ENCODE data around the gene SLC30A10. TPM values are rescaled to one million over a fixed set of nuclear protein-coding genes. Genes with fewer than 3 reads are reported as not detected.
A peak's percentile ranks its signal among the peaks of the same experiment; 100 is the strongest.

The SLC30A10 gene
- total RNA-seq, 1 donor from 2014 or later, result not detected

DNA sequence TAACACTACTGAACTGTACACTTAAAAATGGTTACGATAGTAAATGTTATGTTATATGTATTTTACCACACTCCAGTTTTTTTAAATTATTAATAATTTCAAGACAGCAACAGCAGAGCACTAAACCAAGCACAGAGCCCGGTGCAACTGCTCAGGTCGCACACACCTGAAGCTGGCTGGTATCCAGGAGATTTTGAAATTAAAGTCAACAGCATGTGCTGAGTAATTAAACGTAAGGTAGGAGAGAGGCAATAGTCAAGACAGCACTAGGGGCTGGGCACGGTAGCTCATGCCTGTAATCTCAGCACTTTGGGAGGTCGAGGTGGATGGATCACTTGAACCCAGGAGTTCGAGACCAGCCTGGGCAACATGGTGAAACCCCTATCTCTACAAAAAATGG is 35.1 kb upstream of the SLC30A10 start:
- Histone ChIP-seq H3K36me3 (ENCODE audit: control insufficient read depth, insufficient read depth, low read length) (no peaks in the 10 kb centered on the region), H3K4me3 (ENCODE audit: low read depth, low read length) (no peak overlapping the region), H3K27me3 (ENCODE audit: control insufficient read depth, insufficient read depth, low read length) (no peaks in the 10 kb centered on the region)
- peak; percentile 52 for DNase-seq (ENCODE audit: low read depth)
- TF ChIP-seq, protein P1, sequence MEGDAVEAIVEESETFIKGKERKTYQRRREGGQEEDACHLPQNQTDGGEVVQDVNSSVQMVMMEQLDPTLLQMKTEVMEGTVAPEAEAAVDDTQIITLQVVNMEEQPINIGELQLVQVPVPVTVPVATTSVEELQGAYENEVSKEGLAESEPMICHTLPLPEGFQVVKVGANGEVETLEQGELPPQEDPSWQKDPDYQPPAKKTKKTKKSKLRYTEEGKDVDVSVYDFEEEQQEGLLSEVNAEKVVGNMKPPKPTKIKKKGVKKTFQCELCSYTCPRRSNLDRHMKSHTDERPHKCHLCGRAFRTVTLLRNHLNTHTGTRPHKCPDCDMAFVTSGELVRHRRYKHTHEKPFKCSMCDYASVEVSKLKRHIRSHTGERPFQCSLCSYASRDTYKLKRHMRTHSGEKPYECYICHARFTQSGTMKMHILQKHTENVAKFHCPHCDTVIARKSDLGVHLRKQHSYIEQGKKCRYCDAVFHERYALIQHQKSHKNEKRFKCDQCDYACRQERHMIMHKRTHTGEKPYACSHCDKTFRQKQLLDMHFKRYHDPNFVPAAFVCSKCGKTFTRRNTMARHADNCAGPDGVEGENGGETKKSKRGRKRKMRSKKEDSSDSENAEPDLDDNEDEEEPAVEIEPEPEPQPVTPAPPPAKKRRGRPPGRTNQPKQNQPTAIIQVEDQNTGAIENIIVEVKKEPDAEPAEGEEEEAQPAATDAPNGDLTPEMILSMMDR (IDR thresholded peaks at IDR 0.05; ENCODE audit: insufficient read depth, low read length, severe bottlenecking), result no peak
- no peak for FAIRE-seq

DNA sequence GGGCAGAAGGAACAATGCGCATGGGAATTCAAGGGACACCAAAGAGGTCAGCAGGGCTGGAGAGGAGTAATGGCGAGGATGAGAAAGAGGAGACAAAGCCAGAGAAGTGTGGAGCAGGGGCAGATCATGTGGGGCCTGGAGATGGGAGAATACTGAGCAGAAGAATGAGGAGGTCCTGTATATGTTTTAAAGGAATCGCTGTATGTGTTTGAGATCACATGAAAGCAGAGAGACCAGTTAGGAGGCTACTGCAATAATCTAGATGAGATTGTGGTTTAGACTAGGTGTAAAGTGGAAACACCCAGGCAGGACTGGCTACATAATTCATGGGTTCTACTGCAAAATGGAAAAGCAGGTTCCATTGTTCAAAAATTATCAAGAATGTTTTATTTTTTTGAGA is 33.3 kb upstream of the SLC30A10 start:
- no peak overlapping the region for H3K4me3 ChIP-seq (ENCODE audit: low read depth, low read length)
- H3K27me3 ChIP-seq (ENCODE audit: control insufficient read depth, insufficient read depth, low read length), result no peaks in the 10 kb centered on the region
- no peaks in the 10 kb centered on the region for H3K36me3 ChIP-seq (ENCODE audit: control insufficient read depth, insufficient read depth, low read length)
- FAIRE-seq (no peak), DNase-seq (ENCODE audit: low read depth) (no peak)
- TF ChIP-seq, protein P1 (IDR thresholded peaks at IDR 0.05; ENCODE audit: insufficient read depth, low read length, severe bottlenecking), result no peak

DNA sequence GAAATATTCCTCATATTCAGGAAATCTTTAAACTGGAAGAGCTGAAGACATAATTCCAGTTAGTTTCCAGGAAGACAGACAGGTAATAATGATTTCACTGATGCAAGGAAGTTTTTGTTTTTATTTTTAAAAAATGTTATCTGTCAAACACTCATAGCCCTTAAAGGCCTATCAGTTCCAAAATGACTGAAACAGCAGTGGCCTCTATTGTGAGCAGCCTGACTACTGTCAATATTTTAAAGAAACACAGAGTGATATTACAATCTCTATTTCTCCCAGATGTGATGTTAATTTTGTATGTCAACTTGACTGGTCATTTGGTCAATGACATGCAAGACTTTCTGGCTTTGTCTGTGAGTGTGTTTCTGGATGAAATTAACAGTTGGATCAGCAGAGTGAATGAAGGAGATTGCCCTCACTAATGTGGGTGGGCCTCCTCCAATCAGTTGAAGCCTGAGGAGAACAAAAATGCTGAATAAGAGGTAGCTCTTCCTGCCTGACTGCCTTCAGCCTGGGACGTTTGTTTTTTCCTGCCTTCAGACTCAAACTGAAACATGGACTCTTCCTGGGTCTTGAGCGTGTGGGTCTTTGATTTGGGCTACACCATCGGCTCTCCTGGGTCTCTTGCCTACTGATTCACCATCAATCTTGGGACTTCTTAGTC is 31.3 kb upstream of the SLC30A10 start:
- Histone ChIP-seq H3K27me3 (ENCODE audit: control insufficient read depth, insufficient read depth, low read length) (no peaks in the 10 kb centered on the region), H3K4me3 (ENCODE audit: low read depth, low read length) (no peak overlapping the region), H3K36me3 (ENCODE audit: control insufficient read depth, insufficient read depth, low read length) (no peaks in the 10 kb centered on the region)
- no peak for DNase-seq (ENCODE audit: low read depth)
- FAIRE-seq, result no peak
- TF ChIP-seq, protein P1 (IDR thresholded peaks at IDR 0.05; ENCODE audit: insufficient read depth, low read length, severe bottlenecking), result no peak

DNA sequence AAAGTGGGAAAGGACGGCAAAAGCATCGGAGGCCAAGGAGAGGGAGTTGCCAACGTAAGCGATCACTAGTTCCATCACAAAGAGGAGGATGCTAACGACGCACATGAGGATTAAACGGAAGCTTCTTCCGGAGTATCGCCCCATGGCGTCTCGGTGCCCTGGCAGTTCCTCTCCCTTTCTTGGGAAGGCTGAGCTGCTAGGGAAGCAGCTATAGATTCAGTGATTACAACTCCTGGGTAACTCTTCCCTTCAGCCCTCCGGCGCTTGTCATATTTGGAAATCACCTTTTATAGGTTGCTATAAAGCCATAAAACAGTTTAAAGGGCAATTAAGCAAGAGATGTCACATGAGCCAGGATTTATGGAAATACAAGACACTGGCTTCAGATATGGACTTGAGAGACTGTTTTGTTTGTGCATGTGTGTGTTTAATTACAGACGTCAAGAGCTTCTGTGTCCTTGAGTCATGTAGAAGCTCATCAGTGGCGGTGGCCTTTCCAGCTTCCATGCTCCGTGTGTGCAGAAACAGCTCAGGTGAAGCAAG is 30.6 kb upstream of the SLC30A10 start:
- DNase-seq (ENCODE audit: low read depth), result no peak
- peak; percentile 50 for FAIRE-seq
- no peaks in the 10 kb centered on the region for H3K36me3 ChIP-seq (ENCODE audit: control insufficient read depth, insufficient read depth, low read length)
- no peaks in the 10 kb centered on the region for H3K27me3 ChIP-seq (ENCODE audit: control insufficient read depth, insufficient read depth, low read length)
- TF ChIP-seq, protein P1 (IDR thresholded peaks at IDR 0.05; ENCODE audit: insufficient read depth, low read length, severe bottlenecking), result no peak
- no peak overlapping the region for H3K4me3 ChIP-seq (ENCODE audit: low read depth, low read length)

DNA sequence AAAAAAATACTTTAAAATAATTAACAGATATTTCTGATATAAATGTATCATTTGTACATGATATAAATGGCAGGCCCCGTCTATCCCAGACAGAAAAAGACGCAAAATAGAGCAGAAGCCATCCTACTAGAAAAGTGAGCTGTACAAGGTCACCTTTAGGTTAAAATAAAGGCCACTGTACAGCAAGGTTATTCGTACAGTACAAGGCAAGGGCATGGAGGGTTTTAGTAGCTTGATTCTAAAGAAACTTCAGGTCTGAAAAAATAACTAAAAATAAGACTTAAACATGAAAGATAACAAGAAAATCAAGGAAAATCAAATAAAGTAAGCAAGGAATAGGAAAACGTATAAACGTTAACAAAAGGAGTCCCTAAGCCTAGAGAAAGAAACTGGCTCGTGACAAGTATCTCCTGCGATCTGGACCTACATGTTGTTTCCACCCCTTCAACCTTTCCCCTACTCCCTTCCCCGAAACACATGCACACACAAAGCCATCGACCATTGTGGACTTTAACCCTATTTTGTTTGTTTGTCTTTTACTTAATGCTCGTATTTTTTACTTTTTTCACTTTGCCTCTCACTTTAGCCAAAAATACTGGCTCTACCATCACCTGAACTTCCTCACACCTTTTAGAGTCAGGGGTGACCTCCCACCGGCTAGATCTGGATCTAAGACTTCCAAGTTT is 26.5 kb upstream of the SLC30A10 start:
- FAIRE-seq (no peak), DNase-seq (ENCODE audit: low read depth) (no peak)
- Histone ChIP-seq H3K36me3 (ENCODE audit: control insufficient read depth, insufficient read depth, low read length) (no peaks in the 10 kb centered on the region), H3K4me3 (ENCODE audit: low read depth, low read length) (no peak overlapping the region), H3K27me3 (ENCODE audit: control insufficient read depth, insufficient read depth, low read length) (no peaks in the 10 kb centered on the region)
- TF ChIP-seq, protein P1 (IDR thresholded peaks at IDR 0.05; ENCODE audit: insufficient read depth, low read length, severe bottlenecking), result no peak

Measured in bronchial epithelial cell (primary cell).